Naive thymus-derived CD4-positive, alpha-beta T cell (primary cell): ENCODE results near the gene SLC6A18. TPM values are rescaled to one million over a fixed set of nuclear protein-coding genes. Genes with fewer than 3 reads are reported as not detected.

ENCODE experiments used
- ATAC-seq: fragments of 150-1000 bp; cut with Tn5 transposase; 2 replicates; pipeline ENCODE4 v1.10.0; 2021; ENCODE audit warnings: mild to moderate bottlenecking, moderate library complexity
- CTCF ChIA-PET: fragments of 350-600 bp; sonication (Branson Sonifier 250); formaldehyde crosslinking; loops from one replicate; lab custom pipeline; 2021; ENCODE audit warnings: antibody characterized with exemption; lab: Charles Lee
- POLR2A ChIA-PET: fragments of 350-600 bp; sonication (Branson Sonifier 250); formaldehyde crosslinking; loops from one replicate; lab custom pipeline; 2021; ENCODE audit warnings: antibody characterized with exemption, inconsistent platforms; lab: Charles Lee
- DNase-seq, 9 donors: peaks; one replicate each; pipeline versions ENCODE4 v3.0.0 to v3.0.0-alpha.2; 2020 to 2022; ENCODE audit warnings: mixed read lengths in 1 of 9
- H3K27ac ChIP-seq: one replicate; pipeline ENCODE4 v1.7.0; 2013; ENCODE audit warnings: mild to moderate bottlenecking, low read depth, low read length, moderate library complexity
- H3K27me3 ChIP-seq, 2 donors: one replicate each; pipeline ENCODE4 v1.7.0; 2013; ENCODE audit warnings: low read length in 2 of 2, mild to moderate bottlenecking in 2 of 2, moderate library complexity in 2 of 2; ENCODE audit not compliant: control insufficient read depth in 2 of 2, insufficient read depth in 2 of 2
- H3K36me3 ChIP-seq, 3 experiments: 1 replicate in 2 of 3; 2 replicates in 1 of 3; pipeline ENCODE4 v1.7.0; 2013; ENCODE audit warnings: low read length in 3 of 3, mild to moderate bottlenecking in 3 of 3, moderate library complexity in 1 of 3; ENCODE audit not compliant: insufficient read depth in 3 of 3, control insufficient read depth in 2 of 3
- H3K4me1 ChIP-seq, 2 donors: one replicate each; pipeline ENCODE4 v1.7.0; 2013; ENCODE audit warnings: low read length in 2 of 2, mild to moderate bottlenecking in 2 of 2, moderate library complexity in 1 of 2; ENCODE audit not compliant: control insufficient read depth in 2 of 2, insufficient read depth in 2 of 2
- H3K4me3 ChIP-seq: 2 replicates; pipeline ENCODE4 v1.7.0; 2013; ENCODE audit warnings: mild to moderate bottlenecking, low read length
- H3K9me3 ChIP-seq, 3 experiments: 1 replicate in 2 of 3; 2 replicates in 1 of 3; pipeline ENCODE4 v1.7.0; 2013; ENCODE audit warnings: low read length in 3 of 3; ENCODE audit not compliant: control insufficient read depth in 2 of 3
- H3K27ac Mint-ChIP-seq, 9 donors: one replicate each; pipeline ENCODE4 v1.8.0; 2020 to 2022; ENCODE audit warnings: mixed read lengths in 9 of 9, mild to moderate bottlenecking in 8 of 9, moderate library complexity in 5 of 9, inconsistent platforms in 2 of 9
- H3K27me3 Mint-ChIP-seq, 5 donors: one replicate each; pipeline ENCODE4 v1.8.0; 2021 to 2022; ENCODE audit warnings: mixed read lengths in 5 of 5, mild to moderate bottlenecking in 1 of 5
- H3K36me3 Mint-ChIP-seq, 5 donors: one replicate each; pipeline ENCODE4 v1.8.0; 2020 to 2022; ENCODE audit warnings: mixed read lengths in 5 of 5, mild to moderate bottlenecking in 3 of 5, inconsistent platforms in 1 of 5
- H3K4me1 Mint-ChIP-seq, 7 donors: one replicate each; pipeline ENCODE4 v1.8.0; 2020 to 2022; ENCODE audit warnings: mixed read lengths in 7 of 7, mild to moderate bottlenecking in 3 of 7, inconsistent platforms in 1 of 7
- H3K4me3 Mint-ChIP-seq, 10 donors: one replicate each; pipeline ENCODE4 v1.8.0; 2020 to 2022; ENCODE audit warnings: mild to moderate bottlenecking in 10 of 10, mixed read lengths in 10 of 10, moderate library complexity in 6 of 10, inconsistent platforms in 2 of 10
- H3K9me3 Mint-ChIP-seq, 11 donors: one replicate each; pipeline ENCODE4 v1.8.0; 2020 to 2022; ENCODE audit warnings: mixed read lengths in 11 of 11, mild to moderate bottlenecking in 4 of 11, inconsistent platforms in 1 of 11, moderate library complexity in 1 of 11
- intact Hi-C, 2 donors: fragments of 100-400 bp; cut with micrococcal nuclease; formaldehyde crosslinking; loops; one replicate each; pipeline ENCODE4 v1.15.1; 2023
- polyA plus RNA-seq, 2 donors: library from polyadenylated mRNA; unstranded; fragments of 300-500 nt; fragmentation: Illumina TruSeq; gene quantifications; one replicate each; pipeline ENCODE4 v1.2.3, GENCODE V29; 2021
- total RNA-seq, 6 experiments: library from RNA in 5 of 6; stranded (reverse) in 5 of 6; gene quantifications; 1 replicate in 5 of 6; 2 replicates in 1 of 6; pipeline ENCODE4 v1.2.3 and lab custom pipeline; 2021 to 2026

The SLC6A18 gene
- total and polyA plus RNA-seq, 7 experiments from 2014 or later = not detected

GRCh38 chr5:1222147-1222546, 3.0 kb upstream of the SLC6A18 start:
- H3K4me3 ChIP-seq = no peak overlapping the region
- H3K27me3 Mint-ChIP-seq = peaks cover 0 to 4% (median 0%) of the 10 kb centered on the region in 5 donors
- intact Hi-C loops = no loop called here
- ChIA-PET POLR2A (no interaction called here), CTCF (no interaction called here)
- H3K27ac Mint-ChIP-seq = no peak overlapping the region
- DNase-seq = no peak
- H3K4me1 Mint-ChIP-seq = peaks cover 0 to 6% (median 4%) of the 10 kb centered on the region in 7 donors
- peak; percentile 19 for ATAC-seq
- no peaks in the 10 kb centered on the region for H3K36me3 ChIP-seq
- H3K4me3 Mint-ChIP-seq = no peak overlapping the region
- no peak overlapping the region for H3K27ac ChIP-seq
- no peaks in the 10 kb centered on the region for H3K4me1 ChIP-seq
- peaks cover 0 to 3% (median 0%) of the 10 kb centered on the region in 11 donors for H3K9me3 Mint-ChIP-seq
- H3K9me3 ChIP-seq = no peaks in the 10 kb centered on the region
- no peaks in the 10 kb centered on the region for H3K36me3 Mint-ChIP-seq
- H3K27me3 ChIP-seq = no peaks in the 10 kb centered on the region

GRCh38 chr5:1222621-1223277, 2.4 kb upstream of the SLC6A18 start:
- H3K4me3 ChIP-seq = no peak overlapping the region
- no peaks in the 10 kb centered on the region for H3K4me1 ChIP-seq
- Mint-ChIP-seq H3K27ac (no peak overlapping the region), H3K27me3 (peaks cover 0 to 4% (median 0%) of the 10 kb centered on the region in 5 donors), H3K36me3 (no peaks in the 10 kb centered on the region), H3K9me3 (peaks cover 0 to 3% (median 0%) of the 10 kb centered on the region in 11 donors), H3K4me3 (no peak overlapping the region), H3K4me1 (peaks cover 0 to 4% (median 2%) of the 10 kb centered on the region in 7 donors)
- no peak overlapping the region for H3K27ac ChIP-seq
- ChIA-PET POLR2A (no interaction called here), CTCF (no interaction called here)
- no peaks in the 10 kb centered on the region for H3K9me3 ChIP-seq
- intact Hi-C loops = no loop called here
- H3K27me3 ChIP-seq = no peaks in the 10 kb centered on the region
- DNase-seq (no peak), ATAC-seq (no peak)
- H3K36me3 ChIP-seq = no peaks in the 10 kb centered on the region

GRCh38 chr5:1223278-1223670, 1.9 kb upstream of the SLC6A18 start:
- ChIA-PET CTCF (no interaction called here), POLR2A (no interaction called here)
- no peak for DNase-seq
- intact Hi-C loops = no loop called here
- Histone ChIP-seq H3K4me1 (no peaks in the 10 kb centered on the region), H3K27ac (no peak overlapping the region), H3K36me3 (no peaks in the 10 kb centered on the region), H3K9me3 (no peaks in the 10 kb centered on the region), H3K27me3 (no peaks in the 10 kb centered on the region), H3K4me3 (no peak overlapping the region)
- H3K4me3 Mint-ChIP-seq = no peak overlapping the region
- H3K36me3 Mint-ChIP-seq = no peaks in the 10 kb centered on the region
- ATAC-seq = no peak
- H3K27ac Mint-ChIP-seq = no peak overlapping the region
- H3K9me3 Mint-ChIP-seq = peaks cover 0 to 3% (median 0%) of the 10 kb centered on the region in 11 donors
- H3K4me1 Mint-ChIP-seq = peaks cover 0 to 6% (median 0%) of the 10 kb centered on the region in 7 donors
- peaks cover 0 to 4% (median 0%) of the 10 kb centered on the region in 5 donors for H3K27me3 Mint-ChIP-seq

GRCh38 chr5:1224631-1225030, 550 bp upstream of the SLC6A18 start:
- DNase-seq = no peak
- Histone ChIP-seq H3K9me3 (no peaks in the 10 kb centered on the region), H3K27ac (no peak overlapping the region), H3K4me1 (no peaks in the 10 kb centered on the region), H3K36me3 (no peaks in the 10 kb centered on the region), H3K27me3 (no peaks in the 10 kb centered on the region), H3K4me3 (no peak overlapping the region)
- POLR2A ChIA-PET = no interaction called here
- peaks cover 0 to 3% (median 0%) of the 10 kb centered on the region in 11 donors for H3K9me3 Mint-ChIP-seq
- H3K36me3 Mint-ChIP-seq = no peaks in the 10 kb centered on the region
- intact Hi-C loops = no loop called here
- no peak overlapping the region for H3K27ac Mint-ChIP-seq
- CTCF ChIA-PET = no interaction called here
- no peak for ATAC-seq
- H3K27me3 Mint-ChIP-seq = peaks cover 0 to 14% (median 6%) of the 10 kb centered on the region in 5 donors
- no peak overlapping the region for H3K4me3 Mint-ChIP-seq
- H3K4me1 Mint-ChIP-seq = peaks cover 0 to 11% (median 6%) of the 10 kb centered on the region in 7 donors

DNA sequence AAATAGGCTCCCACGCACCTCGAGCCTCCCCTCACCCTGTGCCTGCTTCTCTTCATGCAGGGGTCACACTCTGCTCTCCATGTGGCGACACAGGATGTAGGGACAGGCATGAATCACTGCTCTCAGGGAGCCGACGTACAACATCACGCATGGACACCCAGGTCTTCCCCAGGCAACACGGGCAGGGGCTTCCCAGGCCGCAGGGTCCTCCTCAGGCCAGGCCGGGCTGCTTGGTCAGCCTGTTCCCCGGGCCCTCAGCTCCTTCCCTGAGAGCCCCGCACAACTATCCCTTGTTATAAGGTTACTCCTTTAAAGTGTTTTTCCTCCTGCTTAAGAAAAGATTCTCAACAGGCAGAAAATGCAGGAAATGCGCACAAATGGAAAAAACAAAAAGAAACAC, 1.1 kb downstream of the SLC6A18 start:
- peaks cover 0 to 17% (median 7%) of the 10 kb centered on the region in 5 donors for H3K27me3 Mint-ChIP-seq
- Histone ChIP-seq H3K27ac (no peak overlapping the region), H3K36me3 (no peaks in the 10 kb centered on the region), H3K9me3 (no peaks in the 10 kb centered on the region), H3K27me3 (no peaks in the 10 kb centered on the region), H3K4me1 (no peaks in the 10 kb centered on the region), H3K4me3 (no peak overlapping the region)
- ChIA-PET CTCF (no interaction called here), POLR2A (no interaction called here)
- H3K36me3 Mint-ChIP-seq = no peaks in the 10 kb centered on the region
- H3K4me3 Mint-ChIP-seq = no peak overlapping the region
- ATAC-seq (no peak), DNase-seq (no peak)
- peaks cover 0 to 3% (median 0%) of the 10 kb centered on the region in 11 donors for H3K9me3 Mint-ChIP-seq
- intact Hi-C loops = no loop called here
- H3K4me1 Mint-ChIP-seq = peaks cover 0 to 11% (median 6%) of the 10 kb centered on the region in 7 donors
- no peak overlapping the region for H3K27ac Mint-ChIP-seq

DNA sequence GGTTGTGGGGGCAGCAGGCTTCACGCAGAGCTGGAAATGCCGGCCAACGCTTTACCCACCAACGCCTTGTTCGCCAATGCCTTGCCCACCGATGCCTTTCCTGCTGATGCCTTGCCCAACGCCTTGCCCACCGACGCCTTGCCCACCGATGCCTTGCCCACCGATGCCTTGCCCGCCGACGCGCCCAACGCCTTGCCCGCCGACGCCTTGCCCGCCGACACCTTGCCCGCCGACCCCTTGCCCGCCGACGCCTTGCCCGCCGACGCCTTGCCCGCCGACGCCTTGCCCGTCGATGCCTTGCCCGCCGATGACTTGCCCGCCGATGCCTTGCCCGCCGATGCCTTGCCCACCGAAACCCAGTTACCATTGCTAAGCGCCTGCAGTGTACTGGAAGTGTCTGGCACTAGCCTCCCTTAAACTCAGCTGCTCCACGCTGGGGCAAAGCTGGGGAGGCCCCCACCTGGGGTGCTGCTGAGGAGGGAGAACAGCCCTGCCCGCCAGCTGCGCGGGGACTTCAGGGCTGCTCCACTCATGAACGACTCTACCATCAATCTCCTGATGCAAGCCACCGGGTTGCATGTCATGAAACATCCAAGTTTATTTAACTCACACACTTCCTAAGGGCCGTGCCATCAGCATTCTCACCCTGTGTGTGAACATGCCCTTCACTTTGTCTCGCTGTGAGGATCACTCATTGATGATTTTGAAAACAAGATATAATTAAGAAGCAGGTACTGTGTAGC, 1.8 kb downstream of the SLC6A18 start:
- POLR2A ChIA-PET = no interaction called here
- Mint-ChIP-seq H3K27me3 (peaks cover 0 to 17% (median 7%) of the 10 kb centered on the region in 5 donors), H3K4me3 (peak overlapping the region in 1 of 10 donors; percentile 65), H3K4me1 (peaks cover 0 to 11% (median 6%) of the 10 kb centered on the region in 7 donors), H3K36me3 (no peaks in the 10 kb centered on the region), H3K9me3 (peaks cover 0 to 3% (median 0%) of the 10 kb centered on the region in 11 donors), H3K27ac (no peak overlapping the region)
- Histone ChIP-seq H3K36me3 (no peaks in the 10 kb centered on the region), H3K9me3 (no peaks in the 10 kb centered on the region), H3K27ac (no peak overlapping the region), H3K4me1 (no peaks in the 10 kb centered on the region), H3K27me3 (no peaks in the 10 kb centered on the region), H3K4me3 (no peak overlapping the region)
- CTCF ChIA-PET = interaction anchor here (0.5 to 1.4 kb wide), 2 partner anchors 8 to 789 kb away, joined by 3 to 4 read pairs; no protein-coding TSS in a partner anchor
- no peak for DNase-seq
- ATAC-seq = no peak
- intact Hi-C loops = no loop called here
